K562 (cell line): ENCODE results near the gene INTS12.

Experiments
- CREB1 ChIP-seq, 2 experiments: sonication (generic) in 1 of 2; formaldehyde crosslinking in 1 of 2; IDR thresholded peaks; 2 replicates each; pipeline versions ENCODE4 v1.6.1 to v1.8.0; 2012 to 2022; ENCODE audit warnings: inconsistent platforms in 1 of 2, mild to moderate bottlenecking in 1 of 2, missing genetic modification reagents in 1 of 2, moderate library complexity in 1 of 2
- HNRNPK ChIP-seq: fragments of 200-400 bp; formaldehyde crosslinking; IDR thresholded peaks from one replicate; pipeline ENCODE4 v1.6.1; 2018; ENCODE audit warnings: mild to moderate bottlenecking, low read depth, low read length; ENCODE audit not compliant: poor library complexity, severe bottlenecking
- MAFK ChIP-seq: IDR thresholded peaks from 2 replicates; pipeline ENCODE4 v1.6.1; 2011; ENCODE audit warnings: low read length, improper control_type of control experiment
- MIER1 ChIP-seq: fragments of 450-650 bp; IDR thresholded peaks from 2 replicates; pipeline ENCODE4 v1.6.1; 2016; ENCODE audit warnings: antibody characterized with exemption, mild to moderate bottlenecking, low read depth
- ZNF589 ChIP-seq: fragments of 200-800 bp; sonication (Bioruptor generic); IDR thresholded peaks from 2 replicates; pipeline ENCODE4 v1.6.1; 2016; ENCODE audit warnings: low read depth, missing genetic modification characterization, missing compliant biosample characterization
- ZZZ3 ChIP-seq: fragments of 450-650 bp; IDR thresholded peaks from 2 replicates; pipeline ENCODE4 v1.6.1; 2016; ENCODE audit warnings: antibody characterized with exemption, mild to moderate bottlenecking, moderate library complexity
- TF ChIP-seq, protein P1 (sequence below): fragments of 450-650 bp; IDR thresholded peaks from 2 replicates; pipeline ENCODE4 v1.6.1; 2016; ENCODE audit warnings: missing biosample characterization, missing genetic modification characterization
- TF ChIP-seq, protein P2 (sequence below), 3 experiments: IDR thresholded peaks in 2 of 3; conservative IDR thresholded peaks in 1 of 3; 2 replicates each; pipeline ENCODE4 v1.5.1; 2011 to 2012; ENCODE audit warnings: low read length in 3 of 3, mild to moderate bottlenecking in 3 of 3, control low read depth in 2 of 3, improper control_type of control experiment in 1 of 3, inconsistent platforms in 1 of 3, low read depth in 1 of 3, mixed read lengths in 1 of 3, moderate library complexity in 1 of 3; ENCODE audit not compliant: insufficient read depth in 2 of 3

DNA sequence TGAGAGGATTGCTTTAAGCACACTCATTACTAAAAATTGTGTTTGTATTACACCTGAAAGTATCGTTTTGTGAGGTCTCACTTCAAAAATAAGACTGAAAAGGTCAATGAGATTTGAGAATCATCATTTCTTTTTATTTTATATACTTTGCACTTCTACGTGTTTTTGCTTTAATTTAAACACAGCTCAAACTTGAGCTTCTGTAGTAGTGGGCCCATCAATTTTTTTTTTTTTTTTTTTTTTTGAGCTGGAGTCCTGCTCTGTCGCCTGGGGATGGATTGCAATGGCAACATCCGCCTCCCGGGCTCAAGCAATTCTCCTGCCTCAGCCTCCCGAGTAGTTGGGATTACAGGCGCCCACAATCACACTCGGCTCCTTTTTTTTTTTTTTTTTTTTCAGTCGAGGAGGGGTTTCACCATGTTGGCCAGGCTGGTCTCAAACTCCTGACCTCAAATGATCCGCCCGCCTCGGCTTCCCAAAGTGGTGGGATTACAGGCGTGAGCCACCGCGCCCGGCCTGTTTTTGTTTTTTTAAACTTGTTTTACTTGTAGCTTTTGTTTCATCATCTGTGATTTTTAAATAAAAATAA, 1.6 kb upstream of the INTS12 start:
- no peak for TF ChIP-seq CREB1 (IDR thresholded peaks at IDR 0.05)
- no peak for TF ChIP-seq CREB1 (CRISPR knock-in tag; IDR thresholded peaks at IDR 0.05)
- no peak for TF ChIP-seq HNRNPK
- no peak for TF ChIP-seq MIER1
- no peak for TF ChIP-seq ZZZ3
- no peak for TF ChIP-seq MAFK
- TF ChIP-seq, protein P1, sequence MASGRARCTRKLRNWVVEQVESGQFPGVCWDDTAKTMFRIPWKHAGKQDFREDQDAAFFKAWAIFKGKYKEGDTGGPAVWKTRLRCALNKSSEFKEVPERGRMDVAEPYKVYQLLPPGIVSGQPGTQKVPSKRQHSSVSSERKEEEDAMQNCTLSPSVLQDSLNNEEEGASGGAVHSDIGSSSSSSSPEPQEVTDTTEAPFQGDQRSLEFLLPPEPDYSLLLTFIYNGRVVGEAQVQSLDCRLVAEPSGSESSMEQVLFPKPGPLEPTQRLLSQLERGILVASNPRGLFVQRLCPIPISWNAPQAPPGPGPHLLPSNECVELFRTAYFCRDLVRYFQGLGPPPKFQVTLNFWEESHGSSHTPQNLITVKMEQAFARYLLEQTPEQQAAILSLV (tag): no peak
- TF ChIP-seq ZNF589 (CRISPR knock-in tag): no peak
- TF ChIP-seq, protein P2, sequence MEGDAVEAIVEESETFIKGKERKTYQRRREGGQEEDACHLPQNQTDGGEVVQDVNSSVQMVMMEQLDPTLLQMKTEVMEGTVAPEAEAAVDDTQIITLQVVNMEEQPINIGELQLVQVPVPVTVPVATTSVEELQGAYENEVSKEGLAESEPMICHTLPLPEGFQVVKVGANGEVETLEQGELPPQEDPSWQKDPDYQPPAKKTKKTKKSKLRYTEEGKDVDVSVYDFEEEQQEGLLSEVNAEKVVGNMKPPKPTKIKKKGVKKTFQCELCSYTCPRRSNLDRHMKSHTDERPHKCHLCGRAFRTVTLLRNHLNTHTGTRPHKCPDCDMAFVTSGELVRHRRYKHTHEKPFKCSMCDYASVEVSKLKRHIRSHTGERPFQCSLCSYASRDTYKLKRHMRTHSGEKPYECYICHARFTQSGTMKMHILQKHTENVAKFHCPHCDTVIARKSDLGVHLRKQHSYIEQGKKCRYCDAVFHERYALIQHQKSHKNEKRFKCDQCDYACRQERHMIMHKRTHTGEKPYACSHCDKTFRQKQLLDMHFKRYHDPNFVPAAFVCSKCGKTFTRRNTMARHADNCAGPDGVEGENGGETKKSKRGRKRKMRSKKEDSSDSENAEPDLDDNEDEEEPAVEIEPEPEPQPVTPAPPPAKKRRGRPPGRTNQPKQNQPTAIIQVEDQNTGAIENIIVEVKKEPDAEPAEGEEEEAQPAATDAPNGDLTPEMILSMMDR (IDR thresholded peaks at IDR 0.05 in 2 of 3, conservative IDR thresholded peaks at IDR 0.05 in 1 of 3; ENCODE audit: insufficient read depth in 2 of 3, low read depth in 1 of 3, low read length in 3 of 3): no peak
